Mesodermal cell (in vitro differentiated cells): ENCODE measurements around the gene ANO6.
A peak's percentile ranks its signal among the peaks of the same experiment; 100 is the strongest.

Source experiments
- H3K27ac ChIP-seq: 2 replicates; pipeline ENCODE4 v1.7.0; 2013; ENCODE audit warnings: mild to moderate bottlenecking, low read depth, low read length, moderate library complexity; ENCODE audit not compliant: severe bottlenecking
- H3K36me3 ChIP-seq: 2 replicates; pipeline ENCODE4 v1.7.1; 2013; ENCODE audit warnings: mild to moderate bottlenecking, low read length, moderate library complexity; ENCODE audit not compliant: control insufficient read depth, insufficient read depth
- H3K4me1 ChIP-seq: one replicate; pipeline ENCODE4 v1.7.1; 2013; ENCODE audit warnings: mild to moderate bottlenecking, low read length; ENCODE audit not compliant: insufficient read depth, control insufficient read depth, poor library complexity, severe bottlenecking
- H3K4me3 ChIP-seq: 2 replicates; pipeline ENCODE4 v1.7.0; 2013; ENCODE audit warnings: low read length, control low read depth, mild to moderate bottlenecking; ENCODE audit not compliant: insufficient read depth, poor library complexity, severe bottlenecking; ENCODE audit errors: extremely low read depth
- H3K9me3 ChIP-seq: 2 replicates; pipeline ENCODE4 v1.7.1; 2013; ENCODE audit warnings: mild to moderate bottlenecking, low read length, moderate library complexity; ENCODE audit not compliant: control insufficient read depth
- WGBS, 2 experiments: methylation state at CpG; one replicate each; pipeline ENCODE4 v1.1.5; 2013; ENCODE audit warnings: missing lambda C conversion rate in 2 of 2; ENCODE audit not compliant: insufficient coverage in 2 of 2; 5-methylcytosine and 5-hydroxymethylcytosine counted together

Gene ANO6

DNA sequence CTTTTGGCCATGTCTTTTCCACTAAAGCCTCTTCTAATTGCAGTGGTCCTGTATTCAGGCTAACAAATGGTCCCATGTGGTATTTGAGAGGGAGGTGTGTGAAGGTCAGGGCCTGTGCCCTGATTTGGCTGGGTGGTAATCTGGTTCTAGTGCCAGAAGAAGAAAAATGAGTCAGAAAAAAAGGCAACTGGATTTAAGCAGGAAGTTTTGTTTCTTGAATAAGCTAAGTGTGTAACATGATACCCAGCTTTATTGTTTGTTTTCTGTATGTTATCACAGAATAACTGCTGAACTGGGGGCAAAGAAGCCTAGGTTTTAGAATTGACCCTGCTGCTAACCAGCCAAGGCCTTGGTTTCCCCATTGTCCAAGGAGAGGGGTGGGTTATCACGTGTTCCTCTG lies 134.0 kb downstream of the ANO6 start:
- 100% methylated on average over 1 of the region's 1 CpG; no CpG with 5 or more reads in 1 of the 2 experiments for WGBS, 2 experiments
- Histone ChIP-seq H3K4me1 (peaks cover 7% of the 10 kb centered on the region), H3K9me3 (no peaks in the 10 kb centered on the region), H3K36me3 (peaks cover 76% of the 10 kb centered on the region), H3K4me3 (no peak overlapping the region), H3K27ac (no peak overlapping the region)

DNA sequence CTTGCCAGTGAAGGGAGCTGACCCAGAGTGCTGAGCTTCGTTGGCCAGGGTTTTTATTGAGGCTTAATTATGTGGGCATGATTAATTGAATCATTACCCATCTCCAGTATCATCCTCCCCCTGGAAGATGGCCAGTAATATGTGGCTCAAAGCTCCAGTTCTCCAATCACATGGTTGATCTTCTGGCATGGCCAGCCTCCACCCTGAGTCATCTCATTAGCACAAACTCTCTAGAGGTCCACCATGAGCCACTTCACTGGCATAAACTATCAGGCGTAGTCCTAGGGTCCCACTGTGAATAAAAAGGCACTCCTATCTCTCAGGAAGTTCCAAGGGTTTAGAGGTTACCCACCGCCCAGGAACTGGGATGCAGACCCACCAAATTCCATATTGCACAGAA lies 135.0 kb downstream of the ANO6 start:
- 83 to 100% methylated on average over 1 of the region's 3 CpGs for WGBS, 2 experiments
- Histone ChIP-seq H3K36me3 (peaks cover 85% of the 10 kb centered on the region), H3K9me3 (no peaks in the 10 kb centered on the region), H3K27ac (no peak overlapping the region), H3K4me3 (no peak overlapping the region), H3K4me1 (peaks cover 7% of the 10 kb centered on the region)

DNA sequence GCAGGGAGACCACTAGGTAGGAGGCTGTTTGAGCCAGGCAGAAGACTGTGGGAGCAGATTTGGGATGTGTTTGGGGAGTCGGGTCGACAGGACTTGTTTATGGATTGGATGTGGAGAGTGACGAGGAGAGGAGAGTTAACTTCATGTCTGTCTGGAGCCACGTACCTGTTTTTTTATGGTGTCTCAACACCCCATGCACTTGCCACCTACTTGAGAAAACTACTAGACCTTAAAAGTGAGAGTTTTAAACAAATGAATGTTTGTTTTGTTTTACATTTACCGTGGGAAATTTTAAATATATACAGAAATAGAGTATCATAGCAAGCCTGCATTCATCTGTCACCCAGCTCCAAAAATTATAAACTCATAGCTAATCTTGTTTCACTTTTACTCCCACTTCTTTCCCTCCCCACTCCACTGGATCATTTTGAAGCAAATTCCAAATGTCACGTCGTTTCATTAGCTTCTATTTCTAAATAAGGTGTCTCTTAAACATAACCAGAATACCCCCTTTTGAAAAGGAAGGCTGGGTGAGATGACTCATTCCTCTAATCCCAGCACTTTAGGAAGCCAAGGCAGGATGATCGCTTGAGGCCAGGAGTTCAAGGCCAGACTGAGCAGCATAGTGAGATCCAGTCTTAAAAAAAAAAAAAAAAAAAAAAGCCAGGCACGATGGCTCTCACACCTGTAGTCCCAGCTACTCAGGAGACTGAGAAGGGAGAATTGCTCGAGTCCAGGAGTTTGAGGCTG lies 136.2 kb downstream of the ANO6 start:
- 100% methylated on average over 5 of the region's 10 CpGs; no CpG with 5 or more reads in 1 of the 2 experiments for WGBS, 2 experiments
- Histone ChIP-seq H3K36me3 (peaks cover 86% of the 10 kb centered on the region), H3K4me1 (peaks cover 7% of the 10 kb centered on the region)

DNA sequence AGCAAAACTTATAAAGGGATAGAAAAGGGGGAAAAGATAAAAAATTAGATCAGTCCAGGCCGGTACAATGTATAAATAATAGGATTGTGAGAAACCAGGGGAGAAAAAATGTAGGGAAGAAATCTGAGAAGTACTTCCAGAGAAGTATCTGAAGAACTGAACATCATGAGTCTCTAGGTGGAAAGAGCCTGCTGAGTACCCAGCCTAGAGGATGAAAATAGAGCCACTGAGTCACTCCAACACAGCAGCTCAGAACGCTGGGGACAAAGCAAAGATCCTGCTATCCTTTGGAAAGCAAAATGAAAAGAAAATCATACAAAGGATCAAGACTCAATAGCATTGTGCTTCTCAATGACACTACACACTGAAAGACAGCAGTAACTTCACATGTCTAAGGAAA lies 138.0 kb downstream of the ANO6 start:
- Histone ChIP-seq H3K27ac (no peak overlapping the region), H3K9me3 (no peaks in the 10 kb centered on the region), H3K4me1 (peaks cover 7% of the 10 kb centered on the region), H3K4me3 (no peak overlapping the region), H3K36me3 (peaks cover 91% of the 10 kb centered on the region)
- 83 to 100% methylated on average over 1 to 2 of the region's 2 CpGs for WGBS, 2 experiments

More for the DNA sequence above, 136.2 kb downstream of the ANO6 start:
- Histone ChIP-seq H3K4me3 (no peak overlapping the region), H3K9me3 (no peaks in the 10 kb centered on the region), H3K27ac (no peak overlapping the region)

DNA sequence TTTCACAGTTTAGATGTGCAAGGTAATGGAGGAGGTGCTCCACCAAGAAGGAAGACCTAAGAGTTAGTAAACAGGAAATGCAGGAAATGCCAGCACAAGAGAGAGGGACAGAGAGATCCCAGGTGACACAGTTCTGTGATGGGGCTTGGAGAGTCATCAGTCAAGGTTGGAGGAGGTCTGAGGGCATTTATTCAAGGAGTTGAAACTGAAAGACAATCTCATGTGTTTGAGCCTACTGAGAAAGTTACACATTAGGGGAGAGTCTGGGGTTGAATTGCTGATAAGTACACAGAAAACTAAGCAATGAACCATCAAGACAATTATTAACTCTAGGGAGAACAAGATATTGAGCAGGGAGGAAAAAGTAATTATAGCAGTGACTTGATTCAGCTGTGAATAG lies 138.5 kb downstream of the ANO6 start:
- H3K4me1 ChIP-seq = peaks cover 7% of the 10 kb centered on the region
- peaks cover 91% of the 10 kb centered on the region for H3K36me3 ChIP-seq
- no peak overlapping the region for H3K4me3 ChIP-seq
- no peak overlapping the region for H3K27ac ChIP-seq
- no peaks in the 10 kb centered on the region for H3K9me3 ChIP-seq

DNA sequence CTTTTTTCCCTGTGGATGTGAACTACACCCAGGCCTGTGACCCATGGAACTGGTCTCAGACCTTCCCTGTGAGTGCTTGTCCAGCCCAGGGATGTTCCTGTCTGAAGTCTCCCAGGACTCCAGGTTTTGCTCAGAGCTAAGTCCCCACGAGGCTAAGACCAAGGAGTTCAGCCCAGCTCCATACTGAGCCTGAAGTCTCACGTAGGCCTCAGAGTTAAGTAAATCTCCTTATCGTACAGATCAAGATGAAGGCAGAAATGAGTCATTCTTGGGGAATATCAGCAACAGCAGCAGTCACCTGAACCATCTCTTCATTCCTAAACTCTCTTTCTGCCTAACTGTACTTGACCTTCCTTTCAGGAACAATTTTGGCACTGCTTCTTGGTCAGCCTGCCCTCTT lies 139.8 kb downstream of the ANO6 start:
- H3K36me3 ChIP-seq = peaks cover 91% of the 10 kb centered on the region
- H3K4me1 ChIP-seq = peaks cover 7% of the 10 kb centered on the region
- H3K4me3 ChIP-seq = no peak overlapping the region
- no peaks in the 10 kb centered on the region for H3K9me3 ChIP-seq
- H3K27ac ChIP-seq = peak overlapping the region; percentile 19
- 85 to 89% methylated on average over 3 of the region's 3 CpGs for WGBS, 2 experiments

DNA sequence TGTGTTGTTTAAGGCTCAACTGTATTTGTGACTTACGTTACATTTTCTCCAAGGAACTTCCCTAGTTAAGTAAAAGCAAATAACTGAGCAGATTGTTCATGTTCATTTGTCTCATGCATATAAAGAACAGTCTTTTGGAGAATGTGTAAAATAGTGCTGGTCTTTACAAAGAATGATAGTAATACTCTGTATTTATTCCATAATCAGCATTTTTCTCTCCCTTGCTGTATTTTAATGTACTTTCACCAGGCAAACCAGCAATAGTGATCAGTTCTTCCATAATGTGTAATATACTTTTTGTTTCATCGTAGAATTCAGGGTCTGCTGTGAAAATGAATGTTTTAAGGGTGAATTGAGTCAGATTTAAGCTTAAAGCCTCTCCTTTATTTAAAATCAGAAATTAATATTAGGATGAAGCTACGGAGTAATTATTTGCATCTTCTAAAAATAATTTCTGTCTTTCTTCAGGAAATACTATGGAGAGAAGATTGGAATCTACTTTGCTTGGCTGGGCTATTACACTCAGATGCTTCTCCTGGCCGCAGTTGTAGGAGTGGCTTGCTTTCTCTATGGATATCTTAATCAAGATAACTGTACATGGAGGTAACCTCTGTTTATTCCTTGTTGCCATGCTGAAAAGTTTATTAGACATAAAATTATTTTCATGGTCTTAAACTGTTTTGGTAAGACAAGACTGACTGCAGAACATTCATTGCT lies 141.1 kb downstream of the ANO6 start:
- Histone ChIP-seq H3K4me3 (no peak overlapping the region), H3K4me1 (peaks cover 7% of the 10 kb centered on the region), H3K36me3 (peaks cover 80% of the 10 kb centered on the region), H3K27ac (no peak overlapping the region), H3K9me3 (no peaks in the 10 kb centered on the region)
- no CpG with 5 or more reads among the region's 4 CpGs for WGBS, 2 experiments

DNA sequence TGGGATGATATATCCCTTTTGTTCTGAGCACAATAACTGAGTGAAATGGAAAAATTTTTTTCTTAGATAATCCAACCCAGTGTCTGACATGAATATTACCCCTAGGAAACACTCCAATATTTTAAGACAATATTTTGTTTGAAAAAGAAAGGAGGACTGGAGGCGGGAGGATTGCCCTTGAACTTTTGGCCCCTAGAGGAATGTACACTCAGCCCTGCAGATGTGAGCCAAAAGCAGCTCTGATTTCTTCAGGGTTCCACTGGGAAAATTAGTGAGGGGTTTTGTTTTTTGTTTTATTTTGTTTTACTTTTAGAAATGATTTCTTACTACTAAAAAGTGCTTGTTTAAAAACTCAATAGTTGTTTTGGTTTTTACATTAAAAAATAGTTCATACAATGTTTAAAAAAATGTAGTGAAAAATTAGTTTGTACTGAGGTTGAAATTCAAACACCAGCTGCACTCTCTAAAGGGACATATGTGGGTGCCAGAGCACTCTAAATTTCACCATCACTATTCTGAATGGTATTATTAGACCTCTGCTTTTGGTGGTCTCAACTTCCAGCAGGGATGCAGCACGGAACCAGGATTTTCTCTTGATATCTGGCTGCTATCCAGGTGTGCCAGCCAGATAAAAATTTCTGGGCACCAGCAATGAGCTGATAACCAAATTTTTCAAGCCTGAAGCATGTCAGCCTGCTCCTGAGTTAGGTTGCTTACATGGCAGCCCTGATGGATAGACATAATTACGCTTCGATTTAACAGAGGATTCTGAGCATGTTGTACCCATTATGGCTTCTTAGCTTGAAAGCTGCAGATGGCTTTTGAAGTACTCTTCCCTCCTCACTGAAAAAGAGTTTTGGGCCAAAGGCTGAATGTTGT lies 141.9 kb downstream of the ANO6 start:
- WGBS, 2 experiments = 91 to 93% methylated on average over 3 to 4 of the region's 4 CpGs
- Histone ChIP-seq H3K4me3 (no peak overlapping the region), H3K36me3 (peaks cover 72% of the 10 kb centered on the region), H3K4me1 (peaks cover 7% of the 10 kb centered on the region), H3K27ac (no peak overlapping the region), H3K9me3 (no peaks in the 10 kb centered on the region)

DNA sequence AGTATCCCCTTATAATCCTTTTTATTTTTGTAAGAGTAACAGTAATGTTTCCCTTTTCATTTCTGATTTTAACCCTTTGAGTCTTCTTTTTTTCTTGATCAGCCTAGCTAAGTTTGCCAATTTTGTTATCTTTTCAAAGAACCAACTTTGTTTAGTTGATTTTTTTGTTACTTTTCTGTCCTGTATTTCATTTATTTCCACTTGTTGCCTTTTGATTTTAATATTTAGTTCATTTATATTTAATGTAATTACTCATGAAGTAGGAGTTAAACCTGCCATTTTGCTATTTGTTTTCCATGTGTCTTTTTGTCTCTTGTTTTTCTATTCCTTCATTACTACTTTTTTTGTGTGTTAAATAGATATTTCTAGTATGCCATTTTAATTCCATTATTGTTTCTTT lies 146.4 kb downstream of the ANO6 start:
- no peaks in the 10 kb centered on the region for H3K4me1 ChIP-seq
- H3K36me3 ChIP-seq = peaks cover 65% of the 10 kb centered on the region
- no peak overlapping the region for H3K4me3 ChIP-seq
- H3K27ac ChIP-seq = no peak overlapping the region
- peaks cover 16% of the 10 kb centered on the region for H3K9me3 ChIP-seq

DNA sequence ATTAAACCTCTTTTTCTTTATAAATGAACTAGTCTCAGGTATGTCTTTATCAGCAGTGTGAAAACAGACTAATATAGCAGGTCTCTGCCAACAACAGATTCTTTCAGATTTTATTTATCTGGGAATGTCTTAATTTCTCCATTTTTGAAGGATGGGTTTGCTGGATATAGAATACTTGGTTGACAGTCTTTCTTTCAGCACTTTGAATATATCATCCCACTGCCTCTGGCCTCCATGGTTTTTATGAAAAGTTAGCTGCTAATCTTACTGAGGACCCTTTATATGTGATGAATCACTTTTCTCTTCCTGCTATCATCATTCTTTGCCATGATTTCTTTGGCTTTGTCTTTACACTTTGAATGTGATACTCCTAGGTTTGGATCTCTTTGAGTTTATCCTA lies 148.0 kb downstream of the ANO6 start:
- H3K4me3 ChIP-seq = no peak overlapping the region
- H3K27ac ChIP-seq = no peak overlapping the region
- H3K36me3 ChIP-seq = peaks cover 62% of the 10 kb centered on the region

More for the DNA sequence above, 148.0 kb downstream of the ANO6 start:
- Histone ChIP-seq H3K4me1 (peaks cover 7% of the 10 kb centered on the region), H3K9me3 (peaks cover 16% of the 10 kb centered on the region)
